ENCODE results near the gene VEGFA.

VEGFA gene

GRCh38 chr6:43801495-43802181 lies 31.6 kb downstream of the VEGFA start:
- Histone ChIP-seq H2AK5ac (ENCODE audit: low read length) (no peak overlapping the region), H2BK5ac (ENCODE audit: low read length) (no peak overlapping the region), H3K79me2 (ENCODE audit: control insufficient read depth, insufficient read depth, low read length) (no peaks in the 10 kb centered on the region), H4K8ac (ENCODE audit: low read depth, low read length) (no peak overlapping the region), H3K9ac (ENCODE audit: low read length) (no peak overlapping the region), H3K36me3 (ENCODE audit: control insufficient read depth, insufficient read depth, low read length) (no peaks in the 10 kb centered on the region), H3K56ac (ENCODE audit: low read length) (no peak overlapping the region), H3K18ac (ENCODE audit: low read length) (no peak overlapping the region), H3K27me3 (ENCODE audit: insufficient read depth, low read length, poor library complexity) (no peaks in the 10 kb centered on the region), H2BK120ac (ENCODE audit: low read depth, low read length) (no peak overlapping the region), H3K4me3 (ENCODE audit: low read length) (no peak overlapping the region), H3K23ac (ENCODE audit: low read length) (no peak overlapping the region), H4K5ac (ENCODE audit: low read length) (no peak overlapping the region), H3K4me1 (ENCODE audit: control insufficient read depth, low read depth, low read length) (no peaks in the 10 kb centered on the region), H3K27ac (ENCODE audit: low read depth, low read length) (no peak overlapping the region), H3K4me2 (ENCODE audit: low read length) (no peak overlapping the region), H3K4ac (ENCODE audit: low read depth, low read length) (no peak overlapping the region), H3K79me1 (ENCODE audit: low read length) (no peaks in the 10 kb centered on the region), H2BK15ac (replicated peaks; ENCODE audit: low read depth) (no peak overlapping the region)
- DNase-seq: no peak
- no CpG with 5 or more reads among the region's 16 CpGs for WGBS (ENCODE audit: extremely low coverage, insufficient coverage, low lambda C conversion rate)

- Histone ChIP-seq H3K18ac (ENCODE audit: low read length) (no peak overlapping the region), H3K56ac (ENCODE audit: low read length) (no peak overlapping the region), H3K27ac (ENCODE audit: low read depth, low read length) (no peak overlapping the region), H3K23ac (ENCODE audit: low read length) (no peak overlapping the region), H4K8ac (ENCODE audit: low read depth, low read length) (no peak overlapping the region), H3K4me1 (ENCODE audit: control insufficient read depth, low read depth, low read length) (no peaks in the 10 kb centered on the region), H2BK120ac (ENCODE audit: low read depth, low read length) (no peak overlapping the region), H3K9ac (ENCODE audit: low read length) (no peak overlapping the region), H3K4me3 (ENCODE audit: low read length) (no peak overlapping the region), H3K27me3 (ENCODE audit: insufficient read depth, low read length, poor library complexity) (no peaks in the 10 kb centered on the region), H3K79me2 (ENCODE audit: control insufficient read depth, insufficient read depth, low read length) (no peaks in the 10 kb centered on the region), H3K79me1 (ENCODE audit: low read length) (no peaks in the 10 kb centered on the region), H4K5ac (ENCODE audit: low read length) (no peak overlapping the region), H3K36me3 (ENCODE audit: control insufficient read depth, insufficient read depth, low read length) (no peaks in the 10 kb centered on the region), H2AK5ac (ENCODE audit: low read length) (no peak overlapping the region), H2BK5ac (ENCODE audit: low read length) (no peak overlapping the region), H2BK15ac (replicated peaks; ENCODE audit: low read depth) (no peak overlapping the region), H3K4me2 (ENCODE audit: low read length) (no peak overlapping the region), H3K4ac (ENCODE audit: low read depth, low read length) (no peak overlapping the region)
- WGBS (ENCODE audit: extremely low coverage, insufficient coverage, low lambda C conversion rate): no CpG with 5 or more reads among the region's 6 CpGs
- no peak for DNase-seq
These were observed 33.2 kb downstream of the VEGFA start for GRCh38 chr6:43803055-43803782.

- Histone ChIP-seq H3K56ac (ENCODE audit: low read length) (no peak overlapping the region), H3K79me2 (ENCODE audit: control insufficient read depth, insufficient read depth, low read length) (no peaks in the 10 kb centered on the region), H3K4me3 (ENCODE audit: low read length) (no peak overlapping the region), H3K4me2 (ENCODE audit: low read length) (no peak overlapping the region), H3K4me1 (ENCODE audit: control insufficient read depth, low read depth, low read length) (no peaks in the 10 kb centered on the region), H3K9ac (ENCODE audit: low read length) (no peak overlapping the region), H4K5ac (ENCODE audit: low read length) (no peak overlapping the region), H3K36me3 (ENCODE audit: control insufficient read depth, insufficient read depth, low read length) (no peaks in the 10 kb centered on the region), H3K23ac (ENCODE audit: low read length) (no peak overlapping the region), H2BK120ac (ENCODE audit: low read depth, low read length) (no peak overlapping the region), H3K27me3 (ENCODE audit: insufficient read depth, low read length, poor library complexity) (no peaks in the 10 kb centered on the region), H4K8ac (ENCODE audit: low read depth, low read length) (no peak overlapping the region), H3K79me1 (ENCODE audit: low read length) (no peaks in the 10 kb centered on the region), H2BK5ac (ENCODE audit: low read length) (no peak overlapping the region), H3K18ac (ENCODE audit: low read length) (no peak overlapping the region), H2AK5ac (ENCODE audit: low read length) (no peak overlapping the region), H3K27ac (ENCODE audit: low read depth, low read length) (no peak overlapping the region), H3K4ac (ENCODE audit: low read depth, low read length) (no peak overlapping the region), H2BK15ac (replicated peaks; ENCODE audit: low read depth) (no peak overlapping the region)
- WGBS (ENCODE audit: extremely low coverage, insufficient coverage, low lambda C conversion rate): no CpG with 5 or more reads among the region's 2 CpGs
- DNase-seq: peak; percentile 28
These were observed 34.0 kb downstream of the VEGFA start for GRCh38 chr6:43803783-43804549.

- Histone ChIP-seq H4K8ac (ENCODE audit: low read depth, low read length) (no peak overlapping the region), H3K56ac (ENCODE audit: low read length) (no peak overlapping the region), H4K5ac (ENCODE audit: low read length) (no peak overlapping the region), H2BK15ac (replicated peaks; ENCODE audit: low read depth) (no peak overlapping the region), H3K4me3 (ENCODE audit: low read length) (no peak overlapping the region), H3K9ac (ENCODE audit: low read length) (no peak overlapping the region), H2AK5ac (ENCODE audit: low read length) (no peak overlapping the region), H2BK5ac (ENCODE audit: low read length) (no peak overlapping the region), H3K27me3 (ENCODE audit: insufficient read depth, low read length, poor library complexity) (no peaks in the 10 kb centered on the region), H3K23ac (ENCODE audit: low read length) (no peak overlapping the region), H3K18ac (ENCODE audit: low read length) (no peak overlapping the region), H3K27ac (ENCODE audit: low read depth, low read length) (no peak overlapping the region), H3K4me1 (ENCODE audit: control insufficient read depth, low read depth, low read length) (no peaks in the 10 kb centered on the region), H2BK120ac (ENCODE audit: low read depth, low read length) (no peak overlapping the region), H3K79me2 (ENCODE audit: control insufficient read depth, insufficient read depth, low read length) (no peaks in the 10 kb centered on the region), H3K4ac (ENCODE audit: low read depth, low read length) (no peak overlapping the region), H3K79me1 (ENCODE audit: low read length) (no peaks in the 10 kb centered on the region), H3K36me3 (ENCODE audit: control insufficient read depth, insufficient read depth, low read length) (no peaks in the 10 kb centered on the region), H3K4me2 (ENCODE audit: low read length) (no peak overlapping the region)
- no peak for DNase-seq
- WGBS (ENCODE audit: extremely low coverage, insufficient coverage, low lambda C conversion rate): no CpG with 5 or more reads among the region's 4 CpGs
These were observed 34.7 kb downstream of the VEGFA start for GRCh38 chr6:43804550-43805223.

GRCh38 chr6:43805699-43806042 lies 35.7 kb downstream of the VEGFA start:
- no peaks in the 10 kb centered on the region for H3K79me1 ChIP-seq (ENCODE audit: low read length)
- no peak overlapping the region for H2BK120ac ChIP-seq (ENCODE audit: low read depth, low read length)
- no peaks in the 10 kb centered on the region for H3K79me2 ChIP-seq (ENCODE audit: control insufficient read depth, insufficient read depth, low read length)
- WGBS (ENCODE audit: extremely low coverage, insufficient coverage, low lambda C conversion rate): no CpG with 5 or more reads among the region's 5 CpGs
- no peak overlapping the region for H3K4me2 ChIP-seq (ENCODE audit: low read length)
- H3K4me1 ChIP-seq (ENCODE audit: control insufficient read depth, low read depth, low read length): no peaks in the 10 kb centered on the region
- H3K56ac ChIP-seq (ENCODE audit: low read length): no peak overlapping the region
- no peaks in the 10 kb centered on the region for H3K36me3 ChIP-seq (ENCODE audit: control insufficient read depth, insufficient read depth, low read length)
- no peak for DNase-seq
- H3K27ac ChIP-seq (ENCODE audit: low read depth, low read length): no peak overlapping the region
- H3K23ac ChIP-seq (ENCODE audit: low read length): no peak overlapping the region
- H3K4ac ChIP-seq (ENCODE audit: low read depth, low read length): no peak overlapping the region
- no peak overlapping the region for H2BK5ac ChIP-seq (ENCODE audit: low read length)
- H4K5ac ChIP-seq (ENCODE audit: low read length): no peak overlapping the region
- no peak overlapping the region for H2BK15ac ChIP-seq (replicated peaks; ENCODE audit: low read depth)
- H3K27me3 ChIP-seq (ENCODE audit: insufficient read depth, low read length, poor library complexity): no peaks in the 10 kb centered on the region
- no peak overlapping the region for H3K9ac ChIP-seq (ENCODE audit: low read length)
- no peak overlapping the region for H4K8ac ChIP-seq (ENCODE audit: low read depth, low read length)
- no peak overlapping the region for H3K4me3 ChIP-seq (ENCODE audit: low read length)
- H3K18ac ChIP-seq (ENCODE audit: low read length): no peak overlapping the region
- no peak overlapping the region for H2AK5ac ChIP-seq (ENCODE audit: low read length)

Data from mesendoderm (in vitro differentiated cells).